Measurements from ENCODE around the gene GNAS-AS1.

GNAS-AS1 gene

GRCh38 chr20:58847463-58847862 lies 3.2 kb downstream of the GNAS-AS1 start:
- Histone ChIP-seq H3K9me3 (ENCODE audit: insufficient read depth, low read length) (no peaks in the 10 kb centered on the region), H3K4me2 (ENCODE audit: low read depth, low read length, poor library complexity, severe bottlenecking) (no peak overlapping the region), H3K79me2 (ENCODE audit: insufficient read depth, low read length) (peaks cover 33% of the 10 kb centered on the region), H3K9ac (ENCODE audit: low read length) (no peak overlapping the region), H2AFZ (ENCODE audit: low read depth, low read length, severe bottlenecking) (no peak overlapping the region), H3K27me3 (ENCODE audit: low read length) (no peaks in the 10 kb centered on the region), H3K27ac (ENCODE audit: low read depth, low read length) (no peak overlapping the region), H3K36me3 (ENCODE audit: low read length) (no peaks in the 10 kb centered on the region), H3K4me3 (ENCODE audit: insufficient read depth, low read length, poor library complexity, severe bottlenecking) (no peak overlapping the region), H3K9me2 (replicated peaks; ENCODE audit: insufficient read depth, low read length) (no peaks in the 10 kb centered on the region), H4K20me1 (ENCODE audit: low read depth, low read length) (no peaks in the 10 kb centered on the region; the same call in 1 of the 2 replicates), H3F3A (ENCODE audit: insufficient read depth) (no peaks in the 10 kb centered on the region)
- TF ChIP-seq, protein P1, sequence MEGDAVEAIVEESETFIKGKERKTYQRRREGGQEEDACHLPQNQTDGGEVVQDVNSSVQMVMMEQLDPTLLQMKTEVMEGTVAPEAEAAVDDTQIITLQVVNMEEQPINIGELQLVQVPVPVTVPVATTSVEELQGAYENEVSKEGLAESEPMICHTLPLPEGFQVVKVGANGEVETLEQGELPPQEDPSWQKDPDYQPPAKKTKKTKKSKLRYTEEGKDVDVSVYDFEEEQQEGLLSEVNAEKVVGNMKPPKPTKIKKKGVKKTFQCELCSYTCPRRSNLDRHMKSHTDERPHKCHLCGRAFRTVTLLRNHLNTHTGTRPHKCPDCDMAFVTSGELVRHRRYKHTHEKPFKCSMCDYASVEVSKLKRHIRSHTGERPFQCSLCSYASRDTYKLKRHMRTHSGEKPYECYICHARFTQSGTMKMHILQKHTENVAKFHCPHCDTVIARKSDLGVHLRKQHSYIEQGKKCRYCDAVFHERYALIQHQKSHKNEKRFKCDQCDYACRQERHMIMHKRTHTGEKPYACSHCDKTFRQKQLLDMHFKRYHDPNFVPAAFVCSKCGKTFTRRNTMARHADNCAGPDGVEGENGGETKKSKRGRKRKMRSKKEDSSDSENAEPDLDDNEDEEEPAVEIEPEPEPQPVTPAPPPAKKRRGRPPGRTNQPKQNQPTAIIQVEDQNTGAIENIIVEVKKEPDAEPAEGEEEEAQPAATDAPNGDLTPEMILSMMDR (IDR thresholded peaks at IDR 0.05; ENCODE audit: insufficient read depth, low read length, poor library complexity, severe bottlenecking), result no peak

DNA sequence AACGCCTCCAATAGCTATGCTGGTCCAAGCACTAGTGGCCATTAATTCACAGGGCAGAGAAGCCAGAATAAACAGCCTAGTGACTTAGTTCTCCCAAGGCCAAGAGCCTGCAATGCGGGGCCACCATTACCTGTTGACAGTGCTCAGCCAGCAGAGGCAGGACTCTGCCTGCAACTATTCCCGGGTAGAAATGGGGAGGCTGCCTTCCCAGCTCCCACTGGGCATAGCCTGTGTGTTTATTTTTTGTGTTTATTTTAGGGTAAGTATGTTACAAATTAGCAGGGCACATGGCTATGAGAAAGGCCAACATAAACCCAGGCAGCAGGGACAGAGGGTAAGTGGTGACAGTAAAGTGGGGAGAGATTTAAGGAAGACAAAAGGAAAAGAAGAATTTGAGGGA lies 5.0 kb downstream of the GNAS-AS1 start:
- no peak overlapping the region for H3K9ac ChIP-seq (ENCODE audit: low read length)
- H3K27me3 ChIP-seq (ENCODE audit: low read length), result no peaks in the 10 kb centered on the region
- H3K36me3 ChIP-seq (ENCODE audit: low read length), result no peaks in the 10 kb centered on the region
- H3F3A ChIP-seq (ENCODE audit: insufficient read depth), result no peaks in the 10 kb centered on the region
- no peaks in the 10 kb centered on the region for H3K9me2 ChIP-seq (replicated peaks; ENCODE audit: insufficient read depth, low read length)
- no peak overlapping the region for H3K4me2 ChIP-seq (ENCODE audit: low read depth, low read length, poor library complexity, severe bottlenecking)
- H3K79me2 ChIP-seq (ENCODE audit: insufficient read depth, low read length), result peaks cover 33% of the 10 kb centered on the region
- H2AFZ ChIP-seq (ENCODE audit: low read depth, low read length, severe bottlenecking), result no peak overlapping the region
- H4K20me1 ChIP-seq (ENCODE audit: low read depth, low read length), result no peaks in the 10 kb centered on the region; the same call in 1 of the 2 replicates
- H3K9me3 ChIP-seq (ENCODE audit: insufficient read depth, low read length), result no peaks in the 10 kb centered on the region
- H3K27ac ChIP-seq (ENCODE audit: low read depth, low read length), result no peak overlapping the region
- no peak for TF ChIP-seq EZH2phosphoT487 (conservative IDR thresholded peaks at IDR 0.05; ENCODE audit: low read length)
- TF ChIP-seq, protein P1 (IDR thresholded peaks at IDR 0.05; ENCODE audit: insufficient read depth, low read length, poor library complexity, severe bottlenecking), result no peak
- no peak overlapping the region for H3K4me3 ChIP-seq (ENCODE audit: insufficient read depth, low read length, poor library complexity, severe bottlenecking)

DNA sequence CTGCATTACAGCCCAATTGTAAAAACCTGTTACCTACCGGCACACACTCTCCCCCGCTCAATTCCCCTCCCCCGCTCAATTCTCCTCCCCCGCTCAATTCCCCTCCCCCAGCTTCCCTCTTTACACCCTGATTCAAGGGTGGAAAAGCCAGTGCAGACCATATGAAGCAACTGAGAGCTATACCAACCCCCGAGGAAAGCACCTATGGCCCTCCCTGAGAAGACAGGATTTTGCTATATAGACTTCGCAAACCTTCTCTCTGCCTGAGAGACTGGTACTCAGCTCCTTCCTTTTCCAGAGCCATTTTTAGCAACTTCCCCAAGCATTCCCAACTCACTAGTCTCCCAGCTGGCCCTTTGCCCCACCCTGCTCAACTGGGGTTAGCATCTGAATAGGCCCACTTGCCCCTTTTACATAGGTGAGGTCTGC lies 7.6 kb downstream of the GNAS-AS1 start:
- H3K27ac ChIP-seq (ENCODE audit: low read depth, low read length), result no peak overlapping the region
- no peak overlapping the region for H3K4me2 ChIP-seq (ENCODE audit: low read depth, low read length, poor library complexity, severe bottlenecking)
- no peaks in the 10 kb centered on the region for H3K9me2 ChIP-seq (replicated peaks; ENCODE audit: insufficient read depth, low read length)
- TF ChIP-seq, protein P1 (IDR thresholded peaks at IDR 0.05; ENCODE audit: insufficient read depth, low read length, poor library complexity, severe bottlenecking), result no peak
- TF ChIP-seq EZH2phosphoT487 (conservative IDR thresholded peaks at IDR 0.05; ENCODE audit: low read length), result no peak
- no peaks in the 10 kb centered on the region; the same call in 1 of the 2 replicates for H4K20me1 ChIP-seq (ENCODE audit: low read depth, low read length)
- H3K9me3 ChIP-seq (ENCODE audit: insufficient read depth, low read length), result no peaks in the 10 kb centered on the region
- H3K36me3 ChIP-seq (ENCODE audit: low read length), result no peaks in the 10 kb centered on the region
- H3K27me3 ChIP-seq (ENCODE audit: low read length), result no peaks in the 10 kb centered on the region
- no peak overlapping the region for H2AFZ ChIP-seq (ENCODE audit: low read depth, low read length, severe bottlenecking)
- no peaks in the 10 kb centered on the region for H3F3A ChIP-seq (ENCODE audit: insufficient read depth)
- H3K79me2 ChIP-seq (ENCODE audit: insufficient read depth, low read length), result peaks cover 9% of the 10 kb centered on the region
- no peak overlapping the region for H3K9ac ChIP-seq (ENCODE audit: low read length)
- H3K4me3 ChIP-seq (ENCODE audit: insufficient read depth, low read length, poor library complexity, severe bottlenecking), result no peak overlapping the region

Measured in SU-DHL-6 (cell line).